BE2C (cell line): ENCODE data around the gene TARS1.
A peak's percentile ranks its signal among the peaks of the same experiment; 100 is the strongest.
"Not testable (repeated sequence)": the region's sequence is repeated elsewhere in the genome, so short reads cannot be mapped to it uniquely, and the experiment has no call there.

Source experiments
- DNase-seq: peaks from one replicate; pipeline ENCODE4 v3.0.0-alpha.2; 2020
- H3K27me3 ChIP-seq: fragments of 250-450 bp; sonication (Bioruptor Pico); 2 replicates; pipeline ENCODE4 v1.5.1; 2020; ENCODE audit warnings: mild to moderate bottlenecking
- H3K36me3 ChIP-seq: fragments of 250-450 bp; sonication (Bioruptor Pico); 2 replicates; pipeline ENCODE4 v1.5.1; 2020; ENCODE audit warnings: mild to moderate bottlenecking
- H3K4me1 ChIP-seq: fragments of 250-450 bp; sonication (Bioruptor Pico); 2 replicates; pipeline ENCODE4 v1.5.1; 2020
- H3K4me3 ChIP-seq: 2 replicates; pipeline ENCODE4 v1.5.1; 2011; ENCODE audit warnings: low read depth, low read length
- H3K9me3 ChIP-seq: fragments of 250-450 bp; sonication (Bioruptor Pico); 2 replicates; pipeline ENCODE4 v1.5.1; 2020
- CTCF ChIP-seq: IDR thresholded peaks from 2 replicates; pipeline ENCODE4 v1.5.1; 2012; ENCODE audit warnings: mild to moderate bottlenecking, low read depth, low read length

Gene TARS1

GRCh38 chr5:33433303-33434240 lies 7.2 kb upstream of the TARS1 start:
- no peak for DNase-seq
- Histone ChIP-seq H3K4me1 (no peaks in the 10 kb centered on the region), H3K36me3 (no peaks in the 10 kb centered on the region), H3K27me3 (no peaks in the 10 kb centered on the region; the same call in 1 of the 2 replicates), H3K9me3 (no peaks in the 10 kb centered on the region; the same call in 1 of the 2 replicates), H3K4me3 (no peak overlapping the region)
- no peak for TF ChIP-seq CTCF

- not testable (repeated sequence) for H3K4me3 ChIP-seq, H3K27me3 ChIP-seq, H3K36me3 ChIP-seq, H3K9me3 ChIP-seq, H3K4me1 ChIP-seq
- peak; percentile 91 for TF ChIP-seq CTCF
- peak; percentile 74 for DNase-seq
These were observed 4.8 kb upstream of the TARS1 start for GRCh38 chr5:33435893-33436490.

GRCh38 chr5:33438996-33439395 lies 1.8 kb upstream of the TARS1 start:
- H3K36me3 ChIP-seq = peaks cover 13% of the 10 kb centered on the region
- no peaks in the 10 kb centered on the region for H3K9me3 ChIP-seq
- H3K27me3 ChIP-seq = no peaks in the 10 kb centered on the region; the same call in 1 of the 2 replicates
- no peaks in the 10 kb centered on the region for H3K4me1 ChIP-seq
- no peak for TF ChIP-seq CTCF
- no peak for DNase-seq
- no peak overlapping the region for H3K4me3 ChIP-seq

GRCh38 chr5:33439905-33440481 lies 772 bp upstream of the TARS1 start:
- no peak for TF ChIP-seq CTCF
- H3K36me3 ChIP-seq = peaks cover 21% of the 10 kb centered on the region
- no peaks in the 10 kb centered on the region for H3K4me1 ChIP-seq
- peak overlapping the region; percentile 75 for H3K4me3 ChIP-seq
- no peaks in the 10 kb centered on the region for H3K27me3 ChIP-seq
- DNase-seq = no peak
- H3K9me3 ChIP-seq = no peaks in the 10 kb centered on the region

GRCh38 chr5:33441241-33442177 lies 744 bp downstream of the TARS1 start:
- peak; percentile 80 for DNase-seq

More at GRCh38 chr5:33441241-33442177, 744 bp downstream of the TARS1 start:
- H3K4me1 ChIP-seq = no peaks in the 10 kb centered on the region
- H3K4me3 ChIP-seq = peak overlapping the region; percentile 93
- peaks cover 36% of the 10 kb centered on the region for H3K36me3 ChIP-seq
- H3K9me3 ChIP-seq = no peaks in the 10 kb centered on the region
- no peaks in the 10 kb centered on the region for H3K27me3 ChIP-seq
- no peak for TF ChIP-seq CTCF
